Measurements from ENCODE around the gene STK25.
"Not testable (repeated sequence)": the region's sequence is repeated elsewhere in the genome, so short reads cannot be mapped to it uniquely, and the experiment has no call there.

STK25 gene

DNA sequence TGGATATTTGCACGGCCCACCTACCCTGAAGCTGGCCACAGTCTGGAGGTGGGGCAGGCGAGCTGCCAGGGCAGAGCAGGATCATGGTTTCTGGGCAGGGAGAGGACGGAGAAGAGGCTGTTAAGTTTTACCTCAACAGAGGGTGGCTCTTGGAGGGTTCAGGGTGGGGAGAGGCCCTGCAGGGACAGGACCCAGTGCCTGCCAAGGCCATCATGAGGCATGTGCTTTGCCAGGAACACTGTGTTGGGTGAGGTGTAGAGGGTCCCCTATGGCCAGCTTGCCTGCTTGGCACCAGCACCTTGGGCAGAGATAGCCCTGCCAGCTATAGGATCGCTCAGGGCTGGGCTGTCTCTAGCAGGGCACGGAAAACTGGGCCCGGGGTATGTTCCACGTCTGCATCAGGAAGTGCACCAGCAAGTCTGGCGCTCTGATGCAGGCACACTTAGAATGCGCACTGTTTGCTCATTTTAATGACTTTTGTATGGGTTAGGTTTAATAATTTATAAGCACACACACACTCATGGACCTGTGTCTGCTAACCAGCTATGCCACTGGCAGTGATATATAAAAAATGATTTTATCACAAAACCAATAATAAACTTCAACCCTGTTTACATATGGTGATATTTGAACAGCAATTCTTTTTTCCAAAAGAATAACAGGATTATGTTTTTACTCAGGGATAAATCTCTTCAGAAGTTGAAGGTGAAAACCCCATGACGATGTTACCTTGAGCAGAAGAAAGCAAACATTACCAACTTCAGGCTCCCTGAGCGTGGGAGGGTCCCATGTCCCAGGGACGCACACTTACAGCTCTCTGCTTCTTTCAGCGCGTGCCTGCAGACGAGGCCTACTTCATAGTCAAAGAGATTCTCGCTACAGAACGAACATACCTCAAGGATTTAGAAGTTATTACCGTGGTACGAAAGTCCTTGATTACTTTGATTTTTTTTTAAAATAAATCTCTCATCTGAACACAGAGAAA is 46.4 kb downstream of the STK25 start:
- no peak for DNase-seq

DNA sequence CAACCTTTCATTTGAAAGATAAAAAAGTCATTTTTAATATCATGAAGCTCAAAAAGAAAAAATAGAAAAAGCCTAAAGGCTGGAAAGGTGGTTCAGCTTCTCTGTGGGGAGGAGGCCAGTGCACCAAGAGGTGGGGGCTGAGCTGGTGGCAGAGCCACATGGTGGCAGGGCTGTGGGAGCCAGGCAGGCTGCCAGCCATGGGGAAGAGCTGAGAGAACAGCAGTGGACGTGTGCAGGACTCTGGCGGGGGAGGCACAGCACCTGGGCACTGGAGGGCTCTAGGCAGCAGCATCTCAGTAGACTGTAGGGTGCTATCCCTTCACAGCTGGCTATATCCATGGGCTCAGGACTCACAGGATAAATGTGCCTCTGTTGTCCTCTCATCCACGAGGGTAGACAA is 47.8 kb downstream of the STK25 start:
- no peak for DNase-seq

DNA sequence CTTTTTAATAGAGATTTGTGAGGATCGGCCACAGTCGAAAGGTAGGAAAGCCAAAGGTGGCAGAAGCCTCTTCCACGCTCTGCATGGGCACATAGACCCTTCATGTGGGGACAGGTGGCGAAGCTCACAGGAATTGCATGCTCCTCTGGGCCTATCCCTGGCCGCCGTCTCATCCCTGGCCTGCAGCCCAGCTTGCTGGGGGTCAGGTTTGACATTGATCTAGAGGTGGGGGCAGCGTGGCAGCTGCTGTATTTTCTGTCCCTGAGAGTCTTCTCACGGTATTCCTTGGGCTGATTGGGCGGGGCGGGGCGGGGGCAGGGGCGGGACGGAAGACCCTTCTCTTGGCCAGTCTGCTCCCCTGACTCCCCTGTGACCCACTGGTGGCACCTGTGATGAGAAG is 48.9 kb downstream of the STK25 start:
- no peak for DNase-seq

- DNase-seq = no peak
These were observed 49.7 kb downstream of the STK25 start for GRCh38 chr2:241458687-241459086.

GRCh38 chr2:241456546-241456945 is 51.8 kb downstream of the STK25 start:
- no peak for DNase-seq

- no peak for DNase-seq
These were observed 53.4 kb downstream of the STK25 start for GRCh38 chr2:241454837-241455485.

DNA sequence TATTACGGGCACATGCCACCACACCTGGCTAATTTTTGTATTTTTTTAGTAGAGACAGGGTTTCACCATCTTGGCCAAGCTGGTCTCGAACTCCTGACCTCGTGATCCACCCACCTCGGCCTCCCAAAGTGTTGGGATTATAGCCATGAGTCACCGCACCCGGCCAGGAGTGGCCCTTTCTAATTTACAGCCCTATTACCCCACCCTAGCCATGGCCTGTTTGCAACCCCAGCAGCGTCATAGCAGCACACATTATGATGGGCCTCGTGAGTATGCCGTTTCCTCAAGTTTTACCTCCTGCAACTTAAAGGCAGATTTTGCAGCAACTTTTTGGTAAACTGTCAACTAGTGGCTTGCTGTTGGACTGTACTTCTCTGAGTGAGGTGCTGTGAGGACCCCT is 54.5 kb downstream of the STK25 start:
- DNase-seq = not testable (repeated sequence)

- DNase-seq = no peak
These were observed 56.4 kb downstream of the STK25 start for GRCh38 chr2:241451840-241452506.

DNA sequence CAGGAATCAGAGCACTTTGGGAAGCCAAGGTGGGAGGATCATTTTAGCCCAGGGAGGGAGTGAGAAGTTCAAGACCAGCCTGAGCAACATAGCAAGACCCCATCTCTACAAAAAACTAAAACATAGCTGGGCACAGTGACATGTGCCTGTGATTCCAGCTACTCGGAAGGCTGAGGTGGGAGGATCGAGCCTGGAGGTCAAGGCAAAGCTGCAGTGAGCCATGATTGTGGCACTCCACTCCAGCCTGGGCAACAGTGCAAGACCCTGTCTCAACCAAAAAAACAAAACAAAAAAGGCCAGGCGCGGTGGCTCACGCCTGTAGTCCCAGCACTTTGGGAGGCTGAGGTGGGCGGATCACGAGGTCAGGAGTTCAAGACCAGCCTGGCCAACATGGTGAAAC is 58.3 kb downstream of the STK25 start:
- not testable (repeated sequence) for DNase-seq

DNA sequence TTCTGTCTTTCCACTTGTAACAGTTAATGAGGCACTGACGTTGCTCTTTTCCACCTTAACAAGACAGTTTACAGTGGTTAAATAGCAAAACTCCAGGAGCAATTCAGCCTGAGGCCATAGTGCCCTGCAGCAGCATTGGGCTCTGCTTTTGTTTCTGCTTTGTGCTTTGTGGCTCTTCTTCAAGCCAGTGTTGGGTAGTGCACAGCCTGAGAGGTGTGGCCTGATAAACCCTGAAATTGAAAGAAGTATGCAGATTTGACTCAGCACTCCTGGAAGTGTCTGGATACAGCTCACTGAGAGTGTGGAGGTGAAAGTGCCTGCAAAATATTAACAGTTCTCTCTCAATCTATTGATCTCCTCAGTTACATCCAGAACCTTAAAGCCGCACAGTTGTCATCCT is 63.0 kb downstream of the STK25 start:
- no peak for DNase-seq

GRCh38 chr2:241443486-241444223 is 64.7 kb downstream of the STK25 start:
- DNase-seq = peak; percentile 4 to 15
